HG03039 (cell line): ENCODE results near the gene PPFIA1.

Experiments used
- ATAC-seq: cut with Tn5 transposase; IDR thresholded peaks from one replicate; pipeline ENCODE4 v1.9.1; 2021; ENCODE audit warnings: mild to moderate bottlenecking, moderate library complexity; ENCODE audit not compliant: unreplicated experiment

The PPFIA1 gene

GRCh38 chr11:70270104-70270876 lies at the start of gene PPFIA1:
PPFIA1 (plus strand) TSS chr11:70270690; CDS start chr11:70272173, 1,483 bp downstream.
- ATAC-seq: peak; percentile 83

GRCh38 chr11:70220920-70221319 lies 49.6 kb upstream of the PPFIA1 start:
- no peak for ATAC-seq

- no peak for ATAC-seq
These were observed 44.8 kb upstream of the PPFIA1 start for GRCh38 chr11:70225681-70226177.

GRCh38 chr11:70226183-70226582 lies 44.3 kb upstream of the PPFIA1 start:
- ATAC-seq: no peak

GRCh38 chr11:70226967-70227366 lies 43.5 kb upstream of the PPFIA1 start:
- no peak for ATAC-seq

- ATAC-seq: no peak
These were observed 40.8 kb upstream of the PPFIA1 start for GRCh38 chr11:70229737-70230136.

GRCh38 chr11:70230151-70230839 lies 40.2 kb upstream of the PPFIA1 start:
- no peak for ATAC-seq

- no peak for ATAC-seq
These were observed 39.4 kb upstream of the PPFIA1 start for GRCh38 chr11:70230840-70231710.

- no peak for ATAC-seq
These were observed 37.5 kb upstream of the PPFIA1 start for GRCh38 chr11:70233034-70233433.

- no peak for ATAC-seq
These were observed 37.0 kb upstream of the PPFIA1 start for GRCh38 chr11:70233511-70233934.

- ATAC-seq: no peak
These were observed 36.5 kb upstream of the PPFIA1 start for GRCh38 chr11:70233962-70234361.

GRCh38 chr11:70240337-70240736 lies 30.2 kb upstream of the PPFIA1 start:
- no peak for ATAC-seq

- no peak for ATAC-seq
These were observed 28.8 kb upstream of the PPFIA1 start for GRCh38 chr11:70241709-70242108.

GRCh38 chr11:70242885-70243284 lies 27.6 kb upstream of the PPFIA1 start:
- no peak for ATAC-seq

GRCh38 chr11:70243912-70244652 lies 26.4 kb upstream of the PPFIA1 start:
- no peak for ATAC-seq

GRCh38 chr11:70244698-70245097 lies 25.8 kb upstream of the PPFIA1 start:
- ATAC-seq: no peak

- no peak for ATAC-seq
These were observed 24.3 kb upstream of the PPFIA1 start for GRCh38 chr11:70246196-70246595.

GRCh38 chr11:70247042-70247709 lies 23.3 kb upstream of the PPFIA1 start:
- no peak for ATAC-seq

GRCh38 chr11:70247710-70248072 lies 22.8 kb upstream of the PPFIA1 start:
- no peak for ATAC-seq
